ENCODE data around the gene PRSS56. TPM values are rescaled to one million over a fixed set of nuclear protein-coding genes. Genes with fewer than 3 reads are reported as not detected.

The PRSS56 gene
- total RNA-seq, 1 donor = not detected

- Histone ChIP-seq H2AFZ (ENCODE audit: low read length) (no peak overlapping the region), H3K27ac (ENCODE audit: low read depth, low read length) (no peak overlapping the region), H3K27me3 (ENCODE audit: insufficient read depth, low read length) (peaks cover 40% of the 10 kb centered on the region), H3K9me3 (ENCODE audit: low read depth, low read length) (no peaks in the 10 kb centered on the region), H3K4me3 (ENCODE audit: insufficient read depth, low read length) (no peak overlapping the region), H3K4me2 (ENCODE audit: insufficient read depth, low read length) (no peak overlapping the region), H3K36me3 (ENCODE audit: insufficient read depth, low read length) (no peaks in the 10 kb centered on the region), H3K4me1 (ENCODE audit: insufficient read depth, low read length) (no peaks in the 10 kb centered on the region), H4K20me1 (ENCODE audit: insufficient read depth, low read length) (peaks cover 4% of the 10 kb centered on the region), H3K79me2 (ENCODE audit: insufficient read depth, low read length) (no peaks in the 10 kb centered on the region)
- TF ChIP-seq, protein P1, sequence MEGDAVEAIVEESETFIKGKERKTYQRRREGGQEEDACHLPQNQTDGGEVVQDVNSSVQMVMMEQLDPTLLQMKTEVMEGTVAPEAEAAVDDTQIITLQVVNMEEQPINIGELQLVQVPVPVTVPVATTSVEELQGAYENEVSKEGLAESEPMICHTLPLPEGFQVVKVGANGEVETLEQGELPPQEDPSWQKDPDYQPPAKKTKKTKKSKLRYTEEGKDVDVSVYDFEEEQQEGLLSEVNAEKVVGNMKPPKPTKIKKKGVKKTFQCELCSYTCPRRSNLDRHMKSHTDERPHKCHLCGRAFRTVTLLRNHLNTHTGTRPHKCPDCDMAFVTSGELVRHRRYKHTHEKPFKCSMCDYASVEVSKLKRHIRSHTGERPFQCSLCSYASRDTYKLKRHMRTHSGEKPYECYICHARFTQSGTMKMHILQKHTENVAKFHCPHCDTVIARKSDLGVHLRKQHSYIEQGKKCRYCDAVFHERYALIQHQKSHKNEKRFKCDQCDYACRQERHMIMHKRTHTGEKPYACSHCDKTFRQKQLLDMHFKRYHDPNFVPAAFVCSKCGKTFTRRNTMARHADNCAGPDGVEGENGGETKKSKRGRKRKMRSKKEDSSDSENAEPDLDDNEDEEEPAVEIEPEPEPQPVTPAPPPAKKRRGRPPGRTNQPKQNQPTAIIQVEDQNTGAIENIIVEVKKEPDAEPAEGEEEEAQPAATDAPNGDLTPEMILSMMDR (IDR thresholded peaks at IDR 0.05; ENCODE audit: extremely low read depth, low read depth, low read length) = no peak
- DNase-seq (ENCODE audit: insufficient read length, low spot score, missing footprints) = peak; percentile 92
These were observed 3.8 kb downstream of the PRSS56 start for GRCh38 chr2:232523682-232524597.

DNA sequence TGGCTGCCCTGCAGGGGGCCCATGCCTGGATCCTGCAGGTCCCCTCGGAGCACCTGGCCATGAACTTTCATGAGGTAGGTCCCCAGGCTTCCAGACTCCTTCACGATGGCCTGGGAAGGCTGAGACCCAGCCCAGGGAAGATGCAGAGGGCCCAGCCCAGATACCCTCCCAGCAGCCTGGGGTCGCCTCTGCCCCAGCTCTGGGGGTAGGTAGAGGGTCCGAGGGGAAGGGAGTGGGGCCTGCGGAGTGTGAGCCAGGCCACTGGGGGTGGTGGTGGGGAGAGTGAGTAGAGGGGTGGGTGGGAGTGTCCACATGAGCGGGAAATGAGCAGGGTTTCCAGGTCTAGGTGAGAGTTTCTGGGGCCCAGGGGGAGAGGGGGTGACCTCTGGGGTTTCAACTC lies 4.6 kb downstream of the PRSS56 start:
- Histone ChIP-seq H3K4me3 (ENCODE audit: insufficient read depth, low read length) (no peak overlapping the region), H4K20me1 (ENCODE audit: insufficient read depth, low read length) (peaks cover 4% of the 10 kb centered on the region), H2AFZ (ENCODE audit: low read length) (no peak overlapping the region), H3K9me3 (ENCODE audit: low read depth, low read length) (no peaks in the 10 kb centered on the region), H3K4me2 (ENCODE audit: insufficient read depth, low read length) (no peak overlapping the region), H3K27me3 (ENCODE audit: insufficient read depth, low read length) (peaks cover 40% of the 10 kb centered on the region), H3K27ac (ENCODE audit: low read depth, low read length) (no peak overlapping the region), H3K4me1 (ENCODE audit: insufficient read depth, low read length) (no peaks in the 10 kb centered on the region), H3K79me2 (ENCODE audit: insufficient read depth, low read length) (no peaks in the 10 kb centered on the region), H3K36me3 (ENCODE audit: insufficient read depth, low read length) (no peaks in the 10 kb centered on the region)
- TF ChIP-seq, protein P1 (IDR thresholded peaks at IDR 0.05; ENCODE audit: extremely low read depth, low read depth, low read length) = no peak
- no peak for DNase-seq (ENCODE audit: insufficient read length, low spot score, missing footprints)

DNA sequence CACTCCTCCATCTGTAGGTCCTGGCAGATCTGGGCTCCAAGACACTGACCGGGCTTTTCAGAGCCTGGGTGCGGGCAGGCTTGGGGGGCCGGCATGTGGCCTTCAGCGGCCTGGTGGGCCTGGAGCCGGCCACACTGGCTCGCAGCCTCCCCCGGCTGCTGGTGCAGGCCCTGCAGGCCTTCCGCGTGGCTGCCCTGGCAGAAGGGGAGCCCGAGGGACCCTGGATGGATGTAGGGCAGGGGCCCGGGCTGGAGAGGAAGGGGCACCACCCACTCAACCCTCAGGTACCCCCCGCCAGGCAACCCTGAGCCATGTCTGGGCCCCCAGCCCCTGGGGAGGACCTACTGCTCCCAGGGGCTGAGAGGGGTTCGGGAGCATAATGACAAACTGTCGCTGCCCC lies 5.0 kb downstream of the PRSS56 start:
- TF ChIP-seq, protein P1 (IDR thresholded peaks at IDR 0.05; ENCODE audit: extremely low read depth, low read depth, low read length) = no peak
- no peaks in the 10 kb centered on the region for H3K4me1 ChIP-seq (ENCODE audit: insufficient read depth, low read length)
- H2AFZ ChIP-seq (ENCODE audit: low read length) = no peak overlapping the region
- H3K27ac ChIP-seq (ENCODE audit: low read depth, low read length) = no peak overlapping the region
- H3K27me3 ChIP-seq (ENCODE audit: insufficient read depth, low read length) = peaks cover 40% of the 10 kb centered on the region
- no peaks in the 10 kb centered on the region for H3K79me2 ChIP-seq (ENCODE audit: insufficient read depth, low read length)
- H3K36me3 ChIP-seq (ENCODE audit: insufficient read depth, low read length) = no peaks in the 10 kb centered on the region
- no peak for DNase-seq (ENCODE audit: insufficient read length, low spot score, missing footprints)
- peaks cover 4% of the 10 kb centered on the region for H4K20me1 ChIP-seq (ENCODE audit: insufficient read depth, low read length)
- no peak overlapping the region for H3K4me2 ChIP-seq (ENCODE audit: insufficient read depth, low read length)
- no peak overlapping the region for H3K4me3 ChIP-seq (ENCODE audit: insufficient read depth, low read length)
- no peaks in the 10 kb centered on the region for H3K9me3 ChIP-seq (ENCODE audit: low read depth, low read length)

DNA sequence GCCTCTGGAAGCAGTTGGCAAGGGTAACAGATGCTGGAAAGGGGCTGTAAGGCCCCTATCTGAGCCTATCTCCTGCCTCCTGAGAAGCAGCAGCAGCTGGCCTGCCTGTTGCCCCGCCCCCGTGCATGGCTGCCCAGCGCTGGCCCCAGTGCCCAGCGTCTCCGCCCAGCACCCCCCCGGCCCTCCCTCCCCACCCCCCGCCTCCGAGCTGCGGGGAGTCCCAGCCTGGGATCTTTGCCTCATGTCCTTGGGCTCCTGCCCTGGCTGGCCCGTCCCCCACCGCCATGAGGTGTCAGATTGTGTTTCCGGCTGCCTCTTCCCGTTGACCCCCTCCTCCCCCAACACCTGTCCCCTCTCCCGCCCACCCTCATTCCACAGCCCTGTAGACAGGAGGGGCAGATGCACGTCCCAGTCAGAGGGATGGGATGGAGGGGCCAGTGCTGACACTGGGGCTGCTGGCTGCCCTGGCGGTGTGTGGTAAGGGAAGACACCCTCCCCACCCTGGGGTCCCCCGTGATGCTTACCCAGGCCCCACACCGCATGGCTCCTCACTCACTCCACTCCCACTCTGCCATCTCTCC lies 5.7 kb downstream of the PRSS56 start, which contains the start of gene CHRND:
Gene CHRND (plus strand): TSS at position 370 of the 581 bp plus-strand sequence. CDS start 56 bp downstream, at position 426.
- TF ChIP-seq, protein P1 (IDR thresholded peaks at IDR 0.05; ENCODE audit: extremely low read depth, low read depth, low read length) = no peak
- no peaks in the 10 kb centered on the region for H3K4me1 ChIP-seq (ENCODE audit: insufficient read depth, low read length)
- no peak within 1 kb of the TSS for H3K4me2 ChIP-seq (ENCODE audit: insufficient read depth, low read length)
- no peak within 1 kb of the TSS for H3K27ac ChIP-seq (ENCODE audit: low read depth, low read length)
- H3K9me3 ChIP-seq (ENCODE audit: low read depth, low read length) = no peaks in the 10 kb centered on the region
- H2AFZ ChIP-seq (ENCODE audit: low read length) = no peak within 1 kb of the TSS
- no peak within 1 kb of the TSS for H3K4me3 ChIP-seq (ENCODE audit: insufficient read depth, low read length)
- H3K36me3 ChIP-seq (ENCODE audit: insufficient read depth, low read length) = no peaks in the 10 kb centered on the region
- DNase-seq (ENCODE audit: insufficient read length, low spot score, missing footprints) = peak; percentile 96
- H4K20me1 ChIP-seq (ENCODE audit: insufficient read depth, low read length) = peaks cover 4% of the 10 kb centered on the region
- peaks cover 35% of the 10 kb centered on the region for H3K27me3 ChIP-seq (ENCODE audit: insufficient read depth, low read length)
- H3K79me2 ChIP-seq (ENCODE audit: insufficient read depth, low read length) = no peaks in the 10 kb centered on the region
